Caco-2 (cell line): Measurements from ENCODE around the gene ABHD12B. TPM values are rescaled to one million over a fixed set of nuclear protein-coding genes. Genes with fewer than 3 reads are reported as not detected.

ENCODE experiments used
- BruUV-seq: library from RNA; stranded (reverse); fragments of 400-500 nt; replicated peaks from 2 replicates; lab custom pipeline; 2021; lab: Mats Ljungman, UMichigan
- CTCF ChIA-PET: fragments of 300-600 bp; sonication (Branson Sonifier 250); formaldehyde crosslinking; loops from one replicate; lab custom pipeline; 2022; ENCODE audit warnings: antibody characterized with exemption; lab: Charles Lee
- POLR2A ChIA-PET: fragments of 300-600 bp; sonication (Branson Sonifier 250); formaldehyde crosslinking; loops from one replicate; lab custom pipeline; 2022; ENCODE audit warnings: antibody characterized with exemption; lab: Charles Lee
- DNase-seq, 2 experiments: peaks; one replicate each; pipeline versions ENCODE4 v3.0.0 to v3.0.0-alpha.2; 2020 to 2022
- H3K27me3 ChIP-seq: replicated peaks from 2 replicates; pipeline ENCODE4 v1.6.0; 2011; ENCODE audit warnings: low read length; ENCODE audit not compliant: control insufficient read depth, insufficient read depth
- H3K36me3 ChIP-seq: 2 replicates; pipeline ENCODE4 v1.5.1; 2011; ENCODE audit warnings: low read length; ENCODE audit not compliant: control insufficient read depth, insufficient read depth
- H3K4me1 ChIP-seq: fragments of 250-450 bp; sonication (Bioruptor Pico); 2 replicates; pipeline ENCODE4 v1.5.1; 2020; ENCODE audit warnings: mild to moderate bottlenecking
- H3K4me3 ChIP-seq: 2 replicates; pipeline ENCODE4 v1.5.1; 2011; ENCODE audit warnings: low read depth, mild to moderate bottlenecking, control low read depth, low read length
- H3K9me3 ChIP-seq: fragments of 250-450 bp; sonication (Bioruptor Pico); 2 replicates; pipeline ENCODE4 v1.5.1; 2020; ENCODE audit warnings: mild to moderate bottlenecking, moderate library complexity
- H3K27ac Mint-ChIP-seq: one replicate; pipeline ENCODE4 v1.8.0; 2022; ENCODE audit warnings: mixed read lengths; ENCODE audit not compliant: unreplicated experiment
- H3K27me3 Mint-ChIP-seq: one replicate; pipeline ENCODE4 v1.8.0; 2022; ENCODE audit warnings: mixed read lengths; ENCODE audit not compliant: insufficient read depth, unreplicated experiment
- H3K36me3 Mint-ChIP-seq: one replicate; pipeline ENCODE4 v1.8.0; 2022; ENCODE audit warnings: mild to moderate bottlenecking, mixed read lengths; ENCODE audit not compliant: insufficient read depth, unreplicated experiment
- H3K4me1 Mint-ChIP-seq: one replicate; pipeline ENCODE4 v1.8.0; 2022; ENCODE audit warnings: low read depth, mixed read lengths; ENCODE audit not compliant: unreplicated experiment
- H3K4me3 Mint-ChIP-seq: one replicate; pipeline ENCODE4 v1.8.0; 2022; ENCODE audit warnings: mild to moderate bottlenecking, moderate library complexity, mixed read lengths; ENCODE audit not compliant: unreplicated experiment
- H3K9me3 Mint-ChIP-seq: one replicate; pipeline ENCODE4 v1.8.0; 2022; ENCODE audit warnings: mixed read lengths; ENCODE audit not compliant: unreplicated experiment
- intact Hi-C: fragments of 100-400 bp; cut with micrococcal nuclease; formaldehyde crosslinking; loops from one replicate; pipeline ENCODE4 v1.10.0; 2022; ENCODE audit not compliant: unreplicated experiment
- total RNA-seq: library from RNA; stranded (reverse); gene quantifications from 2 replicates; pipeline ENCODE4 v1.2.3, GENCODE V29; 2022
- TF ChIP-seq, protein P1 (sequence below), 2 experiments: fragments of 200-600 bp in 1 of 2; IDR thresholded peaks; 1 replicate in 1 of 2; 2 replicates in 1 of 2; pipeline versions ENCODE4 v1.5.1 to v1.8.0; 2011 to 2022; ENCODE audit warnings: antibody characterized with exemption in 1 of 2, control low read depth in 1 of 2, inconsistent platforms in 1 of 2, low read depth in 1 of 2, low read length in 1 of 2, mild to moderate bottlenecking in 1 of 2, moderate library complexity in 1 of 2; ENCODE audit not compliant: insufficient read depth in 1 of 2, severe bottlenecking in 1 of 2, unreplicated experiment in 1 of 2

The ABHD12B gene
- total RNA-seq, 1 experiment from 2014 or later, result not detected

DNA sequence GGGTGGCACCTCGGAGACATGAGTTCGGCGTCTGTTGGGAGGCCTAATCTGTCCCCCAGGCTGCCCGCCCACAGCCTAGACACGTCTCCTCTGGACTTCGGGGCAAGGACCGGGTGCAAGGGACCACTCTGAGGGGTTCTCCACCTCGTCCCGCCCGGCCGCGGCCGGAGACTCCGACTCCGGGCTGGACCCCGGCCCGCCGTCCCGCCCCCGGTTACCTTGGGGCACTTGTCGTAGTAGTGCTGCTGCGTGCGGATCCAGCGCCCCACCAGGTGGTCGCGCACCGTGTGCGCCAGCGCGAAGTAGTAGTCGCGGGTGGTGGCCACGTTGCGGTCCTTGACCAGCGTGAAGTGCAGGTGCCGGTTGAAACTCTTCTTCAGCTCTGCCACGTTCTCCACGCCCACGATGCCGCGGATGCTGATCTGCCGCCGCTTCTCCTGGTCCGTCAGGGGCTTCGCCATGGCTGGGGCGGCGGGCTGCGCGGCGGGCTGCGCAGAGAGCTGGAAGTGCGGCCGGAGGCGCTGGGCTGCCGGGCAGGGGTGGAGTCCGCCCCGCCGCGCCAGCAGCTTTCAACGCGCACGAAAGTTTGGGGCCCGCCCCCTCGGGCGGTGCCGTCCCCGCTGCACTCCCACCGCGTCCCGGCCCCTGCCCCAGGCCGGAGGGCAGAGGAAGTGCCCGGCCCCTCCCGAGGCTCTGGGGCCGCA, 72.2 kb downstream of the ABHD12B start, which contains the start of gene PYGL:
Gene PYGL, minus strand, starts transcription at position 541 of the 704 bp plus-strand sequence. Its CDS starts 80 bp downstream, at position 461.
- Mint-ChIP-seq H3K4me3 (peak within 1 kb of the TSS; percentile 96), H3K9me3 (no peaks in the 10 kb centered on the region), H3K36me3 (no peaks in the 10 kb centered on the region), H3K4me1 (peaks cover 18% of the 10 kb centered on the region), H3K27me3 (no peaks in the 10 kb centered on the region), H3K27ac (peak within 1 kb of the TSS; percentile 77)
- Histone ChIP-seq H3K27me3 (no peaks in the 10 kb centered on the region), H3K36me3 (no peaks in the 10 kb centered on the region), H3K4me3 (peak within 1 kb of the TSS; percentile 65), H3K4me1 (peaks cover 6% of the 10 kb centered on the region), H3K9me3 (no peaks in the 10 kb centered on the region)
- peak; percentile 79 to 88 for DNase-seq
- TF ChIP-seq, protein P1, sequence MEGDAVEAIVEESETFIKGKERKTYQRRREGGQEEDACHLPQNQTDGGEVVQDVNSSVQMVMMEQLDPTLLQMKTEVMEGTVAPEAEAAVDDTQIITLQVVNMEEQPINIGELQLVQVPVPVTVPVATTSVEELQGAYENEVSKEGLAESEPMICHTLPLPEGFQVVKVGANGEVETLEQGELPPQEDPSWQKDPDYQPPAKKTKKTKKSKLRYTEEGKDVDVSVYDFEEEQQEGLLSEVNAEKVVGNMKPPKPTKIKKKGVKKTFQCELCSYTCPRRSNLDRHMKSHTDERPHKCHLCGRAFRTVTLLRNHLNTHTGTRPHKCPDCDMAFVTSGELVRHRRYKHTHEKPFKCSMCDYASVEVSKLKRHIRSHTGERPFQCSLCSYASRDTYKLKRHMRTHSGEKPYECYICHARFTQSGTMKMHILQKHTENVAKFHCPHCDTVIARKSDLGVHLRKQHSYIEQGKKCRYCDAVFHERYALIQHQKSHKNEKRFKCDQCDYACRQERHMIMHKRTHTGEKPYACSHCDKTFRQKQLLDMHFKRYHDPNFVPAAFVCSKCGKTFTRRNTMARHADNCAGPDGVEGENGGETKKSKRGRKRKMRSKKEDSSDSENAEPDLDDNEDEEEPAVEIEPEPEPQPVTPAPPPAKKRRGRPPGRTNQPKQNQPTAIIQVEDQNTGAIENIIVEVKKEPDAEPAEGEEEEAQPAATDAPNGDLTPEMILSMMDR (IDR thresholded peaks at IDR 0.05; ENCODE audit: insufficient read depth in 1 of 2, low read depth in 1 of 2, low read length in 1 of 2, severe bottlenecking in 1 of 2, unreplicated experiment in 1 of 2), result no peak
- ChIA-PET CTCF (interaction anchor here (0.9 to 1.9 kb wide), 4 partner anchors 12 to 151 kb away, joined by 3 to 10 read pairs (median 4); partner anchors contain the start of gene TRIM9), POLR2A (interaction anchor here (0.6 to 1.5 kb wide), 6 partner anchors 7 to 151 kb away, joined by 3 to 14 read pairs (median 3); partner anchors contain the start of gene TRIM9)
- intact Hi-C loops, result loop anchor here (1.0 kb wide), 1 partner anchor 11 kb away; no protein-coding TSS in a partner anchor
- BruUV-seq, result no TSS peak

DNA sequence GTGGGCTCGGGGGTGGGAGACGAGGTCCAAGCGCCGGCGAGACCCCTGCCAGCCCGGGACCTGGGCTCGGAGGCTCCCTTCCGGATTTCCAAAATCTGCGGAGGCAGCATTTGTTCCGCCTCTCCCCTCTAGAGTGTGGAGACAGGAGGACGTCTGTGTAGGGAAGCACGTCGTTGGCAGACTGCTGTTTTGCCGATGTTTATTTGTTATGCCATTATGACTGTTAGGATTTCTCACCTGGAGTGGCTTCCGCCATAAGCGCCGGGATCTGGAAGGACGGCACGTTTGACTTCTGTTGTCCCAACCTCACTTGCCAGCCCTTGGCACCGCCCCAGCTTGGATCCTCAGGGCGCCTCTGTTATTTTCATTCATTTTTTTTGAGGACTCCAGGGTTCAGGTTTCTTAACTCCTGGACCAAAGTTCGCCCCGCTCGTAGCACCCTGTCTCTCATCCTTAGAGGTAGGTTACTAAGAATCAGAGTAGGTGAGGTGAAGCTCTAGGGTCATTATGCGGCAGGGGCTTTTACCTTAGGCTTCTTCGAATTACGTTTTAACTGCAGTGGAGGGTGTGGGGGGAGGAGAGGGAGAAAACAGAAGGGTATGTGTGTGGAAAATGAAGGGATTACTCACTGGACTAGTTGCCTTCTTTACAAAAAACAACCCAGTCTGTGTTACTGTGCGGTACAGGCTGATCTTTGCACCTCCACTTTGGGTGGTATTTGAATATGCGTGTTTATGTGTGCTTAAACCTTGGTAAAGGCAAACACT, 73.0 kb downstream of the ABHD12B start:
- peak overlapping the region; percentile 77 for H3K27ac Mint-ChIP-seq
- TF ChIP-seq, protein P1 (IDR thresholded peaks at IDR 0.05; ENCODE audit: insufficient read depth in 1 of 2, low read depth in 1 of 2, low read length in 1 of 2, severe bottlenecking in 1 of 2, unreplicated experiment in 1 of 2), result no peak
- TSS peak; percentile 66 for BruUV-seq
- H3K9me3 Mint-ChIP-seq, result no peaks in the 10 kb centered on the region
- peak overlapping the region; percentile 96 for H3K4me3 Mint-ChIP-seq
- no peaks in the 10 kb centered on the region for H3K36me3 ChIP-seq
- ChIA-PET CTCF (interaction anchor here (0.9 to 1.9 kb wide), 3 partner anchors 11 to 150 kb away, joined by 3 to 10 read pairs (median 3); partner anchors contain the start of gene TRIM9), POLR2A (interaction anchor here (0.6 to 1.5 kb wide), 3 partner anchors 34 to 150 kb away, joined by 3 to 7 read pairs (median 3); partner anchors contain the start of gene TRIM9)
- H3K4me1 Mint-ChIP-seq, result peaks cover 14% of the 10 kb centered on the region
- no peaks in the 10 kb centered on the region for H3K9me3 ChIP-seq
- no peaks in the 10 kb centered on the region for H3K36me3 Mint-ChIP-seq
- H3K27me3 Mint-ChIP-seq, result no peaks in the 10 kb centered on the region
- peak; percentile 56 to 59 for DNase-seq
- peaks cover 6% of the 10 kb centered on the region for H3K4me1 ChIP-seq
- H3K4me3 ChIP-seq, result peak overlapping the region; percentile 65
- H3K27me3 ChIP-seq, result no peaks in the 10 kb centered on the region
- intact Hi-C loops, result no loop called here
